ENCODE data around the gene VASH1.

The VASH1 gene

GRCh38 chr14:76820700-76821099 lies 59.4 kb downstream of the VASH1 start:
- Mint-ChIP-seq H3K4me1 (no peaks in the 10 kb centered on the region), H3K36me3 (no peaks in the 10 kb centered on the region), H3K9me3 (no peaks in the 10 kb centered on the region), H3K27ac (no peak overlapping the region), H3K27me3 (peaks cover 2% of the 10 kb centered on the region), H3K4me3 (no peak overlapping the region)

GRCh38 chr14:76826122-76826521 lies 64.9 kb downstream of the VASH1 start, which contains the start of gene LRRC74A:
LRRC74A (plus strand) TSS chr14:76826408; CDS start chr14:76826698, 290 bp downstream.
- Mint-ChIP-seq H3K36me3 (no peaks in the 10 kb centered on the region), H3K27ac (no peak within 1 kb of the TSS), H3K4me1 (no peaks in the 10 kb centered on the region), H3K4me3 (no peak within 1 kb of the TSS), H3K9me3 (no peaks in the 10 kb centered on the region), H3K27me3 (no peaks in the 10 kb centered on the region)

- no peaks in the 10 kb centered on the region for H3K36me3 Mint-ChIP-seq
- H3K27me3 Mint-ChIP-seq: no peaks in the 10 kb centered on the region
- H3K9me3 Mint-ChIP-seq: no peaks in the 10 kb centered on the region
- no peak overlapping the region for H3K27ac Mint-ChIP-seq
- no peaks in the 10 kb centered on the region for H3K4me1 Mint-ChIP-seq
- H3K4me3 Mint-ChIP-seq: no peak overlapping the region
These were observed 66.5 kb downstream of the VASH1 start for GRCh38 chr14:76827696-76828296.

- no peak overlapping the region for H3K4me3 Mint-ChIP-seq
- H3K4me1 Mint-ChIP-seq: no peaks in the 10 kb centered on the region
- no peaks in the 10 kb centered on the region for H3K27me3 Mint-ChIP-seq
- no peak overlapping the region for H3K27ac Mint-ChIP-seq
- no peaks in the 10 kb centered on the region for H3K36me3 Mint-ChIP-seq
- no peaks in the 10 kb centered on the region for H3K9me3 Mint-ChIP-seq
These were observed 67.2 kb downstream of the VASH1 start for GRCh38 chr14:76828339-76829012.

GRCh38 chr14:76829013-76829365 lies 67.7 kb downstream of the VASH1 start:
- no peaks in the 10 kb centered on the region for H3K4me1 Mint-ChIP-seq

GRCh38 chr14:76829650-76830421 lies 68.6 kb downstream of the VASH1 start:
- peaks cover 1% of the 10 kb centered on the region for H3K27me3 Mint-ChIP-seq
- no peaks in the 10 kb centered on the region for H3K4me1 Mint-ChIP-seq

More at GRCh38 chr14:76829013-76829365, 67.7 kb downstream of the VASH1 start:
- H3K27me3 Mint-ChIP-seq: peaks cover under 1% of the 10 kb centered on the region
- H3K9me3 Mint-ChIP-seq: no peaks in the 10 kb centered on the region
- H3K4me3 Mint-ChIP-seq: no peak overlapping the region
- no peak overlapping the region for H3K27ac Mint-ChIP-seq
- H3K36me3 Mint-ChIP-seq: no peaks in the 10 kb centered on the region

GRCh38 chr14:76830556-76830955 lies 69.3 kb downstream of the VASH1 start:
- Mint-ChIP-seq H3K27me3 (peaks cover 1% of the 10 kb centered on the region), H3K27ac (no peak overlapping the region), H3K36me3 (no peaks in the 10 kb centered on the region), H3K9me3 (no peaks in the 10 kb centered on the region), H3K4me1 (no peaks in the 10 kb centered on the region), H3K4me3 (no peak overlapping the region)

More at GRCh38 chr14:76829650-76830421, 68.6 kb downstream of the VASH1 start:
- no peaks in the 10 kb centered on the region for H3K36me3 Mint-ChIP-seq
- H3K9me3 Mint-ChIP-seq: no peaks in the 10 kb centered on the region
- H3K4me3 Mint-ChIP-seq: no peak overlapping the region
- no peak overlapping the region for H3K27ac Mint-ChIP-seq

- Mint-ChIP-seq H3K36me3 (no peaks in the 10 kb centered on the region), H3K4me1 (no peaks in the 10 kb centered on the region), H3K9me3 (no peaks in the 10 kb centered on the region), H3K4me3 (no peak overlapping the region), H3K27me3 (peaks cover 1% of the 10 kb centered on the region), H3K27ac (no peak overlapping the region)
These were observed 71.3 kb downstream of the VASH1 start for GRCh38 chr14:76832503-76832988.
